ENCODE measurements around the gene OR3A3. TPM values are rescaled to one million over a fixed set of nuclear protein-coding genes. Genes with fewer than 3 reads are reported as not detected.
"Not testable (repeated sequence)": the region's sequence is repeated elsewhere in the genome, so short reads cannot be mapped to it uniquely, and the experiment has no call there.

The OR3A3 gene
- not detected for total RNA-seq

GRCh38 chr17:3411070-3411469, at the start of gene OR3A3:
Gene OR3A3 (plus strand): TSS chr17:3411370.
- CTCF ChIA-PET: no interaction called here
- POLR2A ChIA-PET: no interaction called here

- POLR2A ChIA-PET: not testable (repeated sequence)
Measured at GRCh38 chr17:3371167-3371566, 40.0 kb upstream of the OR3A3 start.

GRCh38 chr17:3378321-3378720, 32.8 kb upstream of the OR3A3 start:
- POLR2A ChIA-PET: no interaction called here
- CTCF ChIA-PET: no interaction called here

More at GRCh38 chr17:3371167-3371566, 40.0 kb upstream of the OR3A3 start:
- CTCF ChIA-PET: not testable (repeated sequence)

GRCh38 chr17:3381957-3382356, 29.2 kb upstream of the OR3A3 start:
- CTCF ChIA-PET: no interaction called here
- POLR2A ChIA-PET: no interaction called here

GRCh38 chr17:3385869-3386816, 25.0 kb upstream of the OR3A3 start, which contains the start of gene OR3A2:
Gene OR3A2 (minus strand): TSS chr17:3386308.
- POLR2A ChIA-PET: no interaction called here
- CTCF ChIA-PET: no interaction called here

GRCh38 chr17:3389791-3390190, 21.4 kb upstream of the OR3A3 start:
- ChIA-PET POLR2A (no interaction called here), CTCF (no interaction called here)

GRCh38 chr17:3397801-3398200, 13.4 kb upstream of the OR3A3 start:
- CTCF ChIA-PET, POLR2A ChIA-PET: not testable (repeated sequence)

- ChIA-PET POLR2A (no interaction called here), CTCF (no interaction called here)
Measured at GRCh38 chr17:3398310-3398709, 12.9 kb upstream of the OR3A3 start, which contains the start of gene OR1E1. Gene OR1E1 (minus strand): TSS chr17:3398410. CDS start chr17:3398410, 0 bp downstream.

- CTCF ChIA-PET: no interaction called here
Measured at GRCh38 chr17:3400055-3400454, 11.1 kb upstream of the OR3A3 start.

GRCh38 chr17:3401786-3402185, 9.4 kb upstream of the OR3A3 start:
- POLR2A ChIA-PET: no interaction called here
- CTCF ChIA-PET: no interaction called here

More at GRCh38 chr17:3400055-3400454, 11.1 kb upstream of the OR3A3 start:
- POLR2A ChIA-PET: no interaction called here

- POLR2A ChIA-PET, CTCF ChIA-PET: not testable (repeated sequence)
Measured at GRCh38 chr17:3403856-3404255, 7.3 kb upstream of the OR3A3 start.

GRCh38 chr17:3412216-3412615, 1.0 kb downstream of the OR3A3 start:
- POLR2A ChIA-PET, CTCF ChIA-PET: not testable (repeated sequence)

GRCh38 chr17:3415610-3416009, 4.4 kb downstream of the OR3A3 start:
- CTCF ChIA-PET: interaction anchor here (0.8 kb wide), 1 partner anchor 567 kb away, joined by 3 read pairs; no protein-coding TSS in a partner anchor

GRCh38 chr17:3418222-3418621, 7.1 kb downstream of the OR3A3 start:
- CTCF ChIA-PET: no interaction called here
- POLR2A ChIA-PET: no interaction called here

More at GRCh38 chr17:3415610-3416009, 4.4 kb downstream of the OR3A3 start:
- POLR2A ChIA-PET: no interaction called here

GRCh38 chr17:3433215-3433614, 22.0 kb downstream of the OR3A3 start:
- POLR2A ChIA-PET, CTCF ChIA-PET: not testable (repeated sequence)

GRCh38 chr17:3433741-3434140, 22.6 kb downstream of the OR3A3 start, which contains the start of gene OR1E2:
Gene OR1E2 (minus strand): TSS chr17:3433841. CDS start chr17:3433841, 0 bp downstream.
- CTCF ChIA-PET: no interaction called here
- POLR2A ChIA-PET: no interaction called here

GRCh38 chr17:3438368-3438767, 27.2 kb downstream of the OR3A3 start:
- CTCF ChIA-PET: no interaction called here
- POLR2A ChIA-PET: no interaction called here

GRCh38 chr17:3440451-3440850, 29.3 kb downstream of the OR3A3 start:
- POLR2A ChIA-PET: no interaction called here

GRCh38 chr17:3447625-3448024, 36.5 kb downstream of the OR3A3 start:
- ChIA-PET CTCF (no interaction called here), POLR2A (no interaction called here)

More at GRCh38 chr17:3440451-3440850, 29.3 kb downstream of the OR3A3 start:
- CTCF ChIA-PET: no interaction called here

GRCh38 chr17:3448059-3448665, 37.0 kb downstream of the OR3A3 start:
- ChIA-PET CTCF (no interaction called here), POLR2A (no interaction called here)

- POLR2A ChIA-PET, CTCF ChIA-PET: not testable (repeated sequence)
Measured at GRCh38 chr17:3466355-3466754, 55.2 kb downstream of the OR3A3 start.
